C4-2B (cell line): ENCODE data around the gene ARSK.

Source experiments
- CTCF ChIP-seq: fragments of 450-650 bp; conservative IDR thresholded peaks from 2 replicates; pipeline ENCODE4 v1.5.1; 2017; ENCODE audit warnings: mild to moderate bottlenecking
- ZFX ChIP-seq: fragments of 450-650 bp; IDR thresholded peaks from 2 replicates; pipeline ENCODE4 v1.6.1; 2017

GRCh38 chr5:95626701-95627100, 71.8 kb downstream of the ARSK start:
- TF ChIP-seq CTCF (no peak), ZFX (no peak)
